GM23248 (cell line): ENCODE results near the gene PLA2G4E.

Experiments used
- EZH2 ChIP-seq: fragments of 200-600 bp; sonication (generic); IDR thresholded peaks from 2 replicates; pipeline ENCODE4 v1.6.1; 2018; ENCODE audit warnings: antibody characterized with exemption, mild to moderate bottlenecking; ENCODE audit not compliant: insufficient read depth, poor library complexity, severe bottlenecking
- EZH2phosphoT487 ChIP-seq: fragments of 200-600 bp; sonication (generic); IDR thresholded peaks from 2 replicates; pipeline ENCODE4 v1.6.1; 2018; ENCODE audit warnings: antibody characterized with exemption, moderate library complexity, mild to moderate bottlenecking, low read depth; ENCODE audit not compliant: insufficient read depth

- TF ChIP-seq EZH2phosphoT487 (no peak), EZH2 (no peak)
Observed at GRCh38 chr15:42070279-42070975, 49.6 kb upstream of the PLA2G4E start.
